HG02840 (cell line): ENCODE results near the gene CELF4.

Source experiments
- ATAC-seq: cut with Tn5 transposase; IDR thresholded peaks from one replicate; pipeline ENCODE4 v1.9.1; 2021; ENCODE audit warnings: mild to moderate bottlenecking, moderate library complexity, moderate number of reproducible peaks; ENCODE audit not compliant: unreplicated experiment, low FRiP score

Gene CELF4

GRCh38 chr18:37400802-37401201 lies 164.8 kb downstream of the CELF4 start:
- no peak for ATAC-seq

DNA sequence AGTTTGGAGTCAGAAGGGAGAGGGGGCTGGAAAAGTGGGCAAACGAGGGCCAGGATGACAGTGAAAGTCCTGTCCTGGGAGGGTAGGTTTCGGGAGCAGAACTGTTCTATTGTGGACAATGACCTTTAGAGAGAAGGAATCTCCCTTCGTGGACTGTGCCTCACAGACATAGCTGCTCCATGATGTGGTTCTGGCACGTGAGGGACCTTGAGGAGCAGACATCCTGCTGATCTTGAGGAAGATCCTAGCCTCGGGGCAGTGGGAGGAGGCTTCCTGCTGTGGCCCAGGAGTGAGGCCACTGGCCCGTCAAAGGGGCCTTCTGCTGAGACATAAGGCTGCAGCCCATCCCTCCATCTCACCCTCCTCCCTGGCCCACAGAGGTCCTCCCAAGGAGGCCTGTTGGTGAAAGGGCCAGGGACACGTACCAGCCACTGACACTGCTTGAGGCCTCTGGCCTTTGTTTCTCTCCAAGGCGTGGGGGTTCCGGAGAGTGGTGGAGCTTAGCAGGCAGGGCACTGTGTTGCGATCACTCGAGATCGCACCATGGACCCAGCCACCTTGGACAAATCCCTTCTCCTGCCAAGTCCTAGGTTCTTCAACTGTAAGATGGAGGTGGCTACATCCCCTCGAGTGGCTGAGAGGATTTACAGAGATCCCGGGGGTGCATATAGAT lies 167.2 kb downstream of the CELF4 start:
- ATAC-seq, result no peak

DNA sequence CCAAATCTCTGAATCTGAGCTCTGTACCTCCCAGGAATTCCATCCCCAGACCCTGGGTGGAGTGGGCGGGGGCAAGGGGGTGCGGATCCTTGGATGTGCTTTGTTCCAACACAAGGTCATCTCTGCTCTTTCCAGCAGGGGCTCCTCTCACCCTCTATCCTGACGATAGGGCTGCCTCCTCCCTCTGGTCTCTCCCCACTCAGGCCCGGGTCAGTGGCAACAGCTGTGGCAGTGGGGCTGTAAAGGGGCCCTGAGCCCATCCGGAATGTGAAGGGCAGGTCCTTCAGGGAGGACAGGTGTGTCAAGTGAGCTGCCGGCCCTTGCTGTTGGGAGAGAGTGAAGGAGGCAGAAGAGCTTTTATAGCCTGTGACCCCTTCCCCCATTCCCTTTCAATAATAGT lies 167.8 kb downstream of the CELF4 start:
- no peak for ATAC-seq

DNA sequence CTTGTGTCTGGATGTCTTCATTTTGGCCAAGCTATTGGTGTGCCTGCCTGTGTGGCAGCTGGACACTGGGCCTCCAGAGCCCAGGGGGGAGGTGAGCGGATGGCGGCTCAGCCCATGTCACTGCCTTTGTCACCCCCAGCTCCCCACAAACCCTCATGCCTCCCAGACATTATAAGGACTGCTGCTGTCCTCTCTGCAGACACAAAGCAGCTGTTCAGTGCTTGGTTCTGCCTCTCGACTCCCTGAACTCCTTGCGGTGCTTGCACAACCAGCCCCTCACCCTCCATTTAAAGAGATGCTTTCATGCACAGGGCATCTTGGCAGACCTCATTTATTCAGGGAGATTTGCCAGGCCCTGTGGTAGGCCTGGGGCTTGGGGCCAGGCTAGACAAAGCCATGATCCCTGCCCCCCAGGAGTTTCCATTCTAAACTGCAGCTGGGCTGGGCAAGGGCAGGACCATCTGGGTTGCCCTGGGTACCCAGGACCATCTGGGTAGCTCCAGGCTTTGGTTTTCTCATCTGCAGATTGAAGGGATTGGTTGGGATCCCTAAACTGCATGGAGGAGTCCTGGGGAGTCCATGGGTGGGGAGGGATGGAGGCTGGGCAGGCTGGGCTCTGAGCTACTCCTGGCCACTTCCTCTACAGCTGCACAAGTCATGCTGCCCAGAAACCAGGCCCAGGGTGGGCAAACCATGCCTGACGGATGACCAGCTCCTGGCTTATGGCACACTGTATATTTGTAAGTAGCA lies 168.5 kb downstream of the CELF4 start:
- no peak for ATAC-seq

DNA sequence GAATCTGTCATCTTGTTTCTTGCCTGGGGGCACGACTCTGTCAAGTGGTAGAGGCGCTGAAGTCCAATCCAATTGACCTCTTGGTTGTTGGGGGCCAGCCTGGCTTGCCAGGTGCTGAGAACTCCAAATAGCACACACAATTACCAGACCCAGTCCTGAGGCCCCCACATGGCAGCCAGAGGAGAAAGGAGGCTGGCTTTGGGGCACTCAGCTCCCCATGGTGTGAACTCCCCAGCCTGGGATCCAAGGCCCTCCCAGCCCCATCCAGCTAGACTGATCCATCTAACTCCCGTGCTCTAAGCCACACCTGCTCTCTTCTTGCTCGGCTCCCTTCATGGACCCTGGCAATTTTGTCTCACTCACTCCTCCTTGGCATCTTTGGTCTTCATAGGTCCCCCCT lies 170.0 kb downstream of the CELF4 start:
- ATAC-seq, result no peak

GRCh38 chr18:37395138-37395537 lies 170.5 kb downstream of the CELF4 start:
- ATAC-seq, result no peak

- ATAC-seq, result no peak
Observed at GRCh38 chr18:37394610-37394965, 171.0 kb downstream of the CELF4 start.

GRCh38 chr18:37393945-37394609 lies 171.5 kb downstream of the CELF4 start:
- no peak for ATAC-seq

DNA sequence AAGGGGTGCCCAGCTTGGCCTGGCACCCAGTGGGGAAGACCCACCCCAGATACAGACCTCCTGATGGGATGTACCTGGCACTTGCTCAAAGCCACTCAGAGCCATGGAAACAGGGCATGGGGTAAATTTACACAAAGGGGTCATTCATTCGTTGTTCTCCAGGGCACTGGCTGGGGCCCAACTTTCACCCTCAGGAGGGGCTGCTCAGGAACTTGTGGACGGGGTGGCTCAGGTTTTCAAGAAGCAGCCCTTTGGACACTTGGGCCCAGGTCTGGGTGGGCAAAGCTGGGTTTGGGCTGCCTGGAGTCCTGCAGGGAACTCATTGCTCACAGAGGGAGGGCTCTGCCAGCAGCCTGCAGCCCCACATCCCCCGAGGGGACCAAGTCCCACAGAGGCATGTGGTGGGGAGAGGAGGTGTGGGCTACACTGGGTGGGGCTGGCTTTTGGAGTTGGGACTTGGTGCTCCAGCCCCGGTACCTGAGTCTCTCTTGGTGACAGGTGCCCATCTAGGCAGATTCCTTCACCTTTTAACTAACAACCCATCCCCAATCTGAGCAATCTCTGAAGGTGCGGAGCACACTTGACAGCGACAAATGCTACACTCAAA lies 172.3 kb downstream of the CELF4 start:
- ATAC-seq, result no peak

DNA sequence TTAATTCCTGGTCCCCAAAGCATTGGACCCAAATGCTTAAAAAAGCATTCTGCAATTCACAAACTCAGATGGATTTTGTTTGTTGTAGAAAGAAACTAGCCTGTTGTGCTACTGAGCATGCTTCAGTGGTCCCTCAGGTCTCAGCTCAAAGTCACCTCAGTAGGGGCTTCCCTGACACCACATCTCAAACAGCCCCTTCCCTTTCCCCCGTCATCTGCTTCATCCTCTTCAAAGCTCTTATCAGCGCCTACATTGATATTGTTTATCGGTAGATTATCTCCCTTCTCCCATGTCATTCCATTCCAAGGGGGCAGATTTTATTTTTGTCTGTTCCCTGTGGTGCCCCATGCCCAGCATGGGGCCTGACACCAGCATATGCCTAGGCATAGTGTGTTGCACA lies 172.9 kb downstream of the CELF4 start:
- ATAC-seq, result no peak

DNA sequence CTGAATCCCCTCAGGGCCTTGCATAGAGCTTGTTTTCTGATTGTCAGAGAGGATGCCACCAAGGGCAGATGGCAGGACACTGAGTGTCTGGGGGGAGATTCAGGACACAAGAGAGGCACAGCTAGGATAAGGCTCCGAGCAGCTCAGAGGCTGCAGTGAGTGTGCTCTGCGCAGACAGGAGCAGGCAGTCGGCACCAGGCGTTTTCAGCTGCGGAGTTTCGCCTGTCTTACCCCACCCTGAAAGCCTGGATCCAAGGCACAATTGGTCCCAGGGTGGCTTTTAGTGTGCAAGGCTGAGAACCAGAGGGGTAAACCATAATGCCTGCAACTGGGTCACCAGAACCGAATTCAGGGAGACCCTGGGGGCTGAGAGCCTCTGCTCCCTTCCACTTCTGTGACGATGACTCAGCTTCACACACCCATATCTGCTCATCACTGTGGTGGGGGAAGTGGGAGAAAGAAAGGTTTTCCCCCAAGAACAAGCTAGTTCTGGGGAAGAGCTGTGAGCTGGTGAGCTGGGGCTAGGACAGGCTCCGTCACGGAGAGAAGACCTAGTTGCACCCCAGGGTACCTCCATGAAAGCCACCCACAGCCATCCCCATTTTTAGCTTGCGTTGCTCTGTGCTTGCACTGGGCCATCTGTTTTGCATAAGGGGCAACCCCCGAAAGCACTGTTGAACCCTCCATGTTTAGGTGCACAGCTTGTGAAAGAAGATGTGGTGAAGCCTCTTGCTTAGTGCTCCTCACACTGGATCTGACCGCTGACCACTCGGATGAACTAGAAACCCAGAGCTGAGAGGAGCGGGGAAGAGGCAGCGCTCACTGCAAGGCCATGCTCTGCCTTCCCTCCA lies 173.7 kb downstream of the CELF4 start:
- no peak for ATAC-seq

GRCh38 chr18:37391156-37391555 lies 174.4 kb downstream of the CELF4 start:
- ATAC-seq, result no peak

- no peak for ATAC-seq
Observed at GRCh38 chr18:37390687-37391086, 174.9 kb downstream of the CELF4 start.

- ATAC-seq, result no peak
Observed at GRCh38 chr18:37389684-37390368, 175.8 kb downstream of the CELF4 start.

GRCh38 chr18:37389041-37389440 lies 176.6 kb downstream of the CELF4 start:
- ATAC-seq, result no peak

GRCh38 chr18:37388413-37388812 lies 177.2 kb downstream of the CELF4 start:
- no peak for ATAC-seq

DNA sequence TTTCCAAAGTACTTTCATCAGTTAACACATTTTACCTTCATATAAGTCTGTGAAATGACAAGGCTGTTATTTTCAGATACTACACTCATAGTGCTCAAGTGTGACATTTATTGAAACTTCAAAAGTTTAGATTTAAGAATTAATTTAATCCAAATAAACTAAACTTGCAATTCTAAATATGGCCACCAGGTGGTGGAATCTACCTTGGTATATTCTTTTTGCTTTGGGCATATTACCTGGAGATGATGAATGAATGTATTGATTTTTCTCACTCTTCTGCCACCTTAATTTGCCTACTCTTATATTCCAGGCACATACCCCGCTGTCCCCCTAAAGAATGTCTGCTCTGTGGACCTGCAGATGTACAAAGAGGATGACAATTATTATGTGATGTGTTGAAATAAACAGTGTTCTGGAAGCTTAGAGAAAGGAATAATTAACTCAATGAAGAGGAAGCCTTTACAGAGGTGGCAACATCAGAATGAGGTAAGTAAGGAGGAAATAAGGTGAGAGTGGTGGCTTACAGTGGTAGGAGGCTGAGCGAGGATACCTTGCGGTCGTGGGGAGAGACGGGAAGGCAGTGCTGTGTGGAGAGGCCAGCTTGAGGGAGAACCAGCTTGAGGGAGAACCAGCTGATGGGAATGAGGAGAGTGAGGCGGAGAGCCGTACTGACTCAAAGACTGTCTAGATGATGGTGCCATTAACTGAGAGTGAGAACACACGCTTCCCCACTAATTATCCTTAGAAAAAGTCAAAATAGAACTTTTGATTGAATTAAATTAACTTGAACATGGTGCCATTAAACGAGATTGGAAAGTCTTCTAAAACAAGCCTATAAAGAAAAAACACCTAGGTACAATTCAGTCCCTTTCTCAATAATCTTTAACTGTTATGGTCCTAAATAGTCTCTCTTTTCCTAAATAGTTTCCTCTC lies 179.5 kb downstream of the CELF4 start:
- ATAC-seq, result no peak

- ATAC-seq, result no peak
Observed at GRCh38 chr18:37383846-37384595, 181.6 kb downstream of the CELF4 start.
